GM12874 (cell line): ENCODE measurements around the gene SFXN2.
A peak's percentile ranks its signal among the peaks of the same experiment; 100 is the strongest.

ENCODE experiments used
- CTCF ChIP-seq: IDR thresholded peaks from 2 replicates; pipeline ENCODE4 v1.5.1; 2011; ENCODE audit warnings: low read depth, mild to moderate bottlenecking, control low read depth, low read length, moderate library complexity; ENCODE audit not compliant: insufficient read depth

SFXN2 gene

GRCh38 chr10:102714621-102715455 lies at the start of gene SFXN2:
SFXN2 (plus strand) TSS chr10:102714636; CDS start chr10:102726637, 12,001 bp downstream.
- peak; percentile 42; the same call in 1 of the 2 replicates for TF ChIP-seq CTCF

- TF ChIP-seq CTCF = no peak
Observed at GRCh38 chr10:102665904-102666509, 48.4 kb upstream of the SFXN2 start.

- TF ChIP-seq CTCF = no peak
Observed at GRCh38 chr10:102668326-102669107, 45.9 kb upstream of the SFXN2 start.

GRCh38 chr10:102669206-102670064 lies 45.0 kb upstream of the SFXN2 start:
- peak; percentile 59 for TF ChIP-seq CTCF

- TF ChIP-seq CTCF = no peak
Observed at GRCh38 chr10:102670065-102670670, 44.3 kb upstream of the SFXN2 start.

GRCh38 chr10:102670871-102671434 lies 43.5 kb upstream of the SFXN2 start:
- TF ChIP-seq CTCF = no peak
